Measurements from ENCODE around the gene STRADA. TPM values are rescaled to one million over a fixed set of nuclear protein-coding genes. Genes with fewer than 3 reads are reported as not detected.

The STRADA gene
- total RNA-seq, 1 donor from 2014 or later, result 3.2 TPM

DNA sequence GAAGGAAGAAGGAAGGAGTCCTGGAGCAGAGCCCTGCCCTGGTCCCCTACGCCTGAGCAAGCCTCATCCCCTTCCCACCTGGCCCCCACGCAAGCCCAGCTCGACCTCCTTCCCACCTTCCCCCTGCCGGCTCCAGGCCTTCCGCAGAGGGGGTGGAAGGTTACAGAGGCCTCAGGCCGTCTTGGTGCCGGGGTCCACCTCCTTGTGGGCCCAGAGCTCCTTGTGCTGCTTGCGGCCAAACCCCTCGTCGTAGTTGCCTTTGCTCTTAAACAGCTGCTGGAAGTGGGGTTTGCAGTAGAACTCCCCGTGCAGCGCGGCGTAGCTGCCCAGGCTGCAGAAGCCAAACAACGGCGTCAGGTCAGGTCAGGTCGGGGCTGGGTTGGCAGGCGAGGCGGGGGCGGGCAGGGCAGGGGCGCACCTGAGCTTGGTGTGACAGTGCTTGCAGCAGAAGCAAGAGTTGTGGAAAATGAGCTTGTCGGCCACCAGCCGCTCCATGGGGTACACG lies 43.2 kb downstream of the STRADA start:
- Histone ChIP-seq H3K9me3 (no peaks in the 10 kb centered on the region), H3K27ac (peak overlapping the region; percentile 54 to 80), H3K4me3 (peak overlapping the region; percentile 63 to 73), H3K27me3 (no peaks in the 10 kb centered on the region), H3K4me1 (peaks cover 6 to 9% of the 10 kb centered on the region in 2 donors), H3K36me3 (peaks cover 17 to 19% of the 10 kb centered on the region in 2 donors)
- TF ChIP-seq, protein P1, sequence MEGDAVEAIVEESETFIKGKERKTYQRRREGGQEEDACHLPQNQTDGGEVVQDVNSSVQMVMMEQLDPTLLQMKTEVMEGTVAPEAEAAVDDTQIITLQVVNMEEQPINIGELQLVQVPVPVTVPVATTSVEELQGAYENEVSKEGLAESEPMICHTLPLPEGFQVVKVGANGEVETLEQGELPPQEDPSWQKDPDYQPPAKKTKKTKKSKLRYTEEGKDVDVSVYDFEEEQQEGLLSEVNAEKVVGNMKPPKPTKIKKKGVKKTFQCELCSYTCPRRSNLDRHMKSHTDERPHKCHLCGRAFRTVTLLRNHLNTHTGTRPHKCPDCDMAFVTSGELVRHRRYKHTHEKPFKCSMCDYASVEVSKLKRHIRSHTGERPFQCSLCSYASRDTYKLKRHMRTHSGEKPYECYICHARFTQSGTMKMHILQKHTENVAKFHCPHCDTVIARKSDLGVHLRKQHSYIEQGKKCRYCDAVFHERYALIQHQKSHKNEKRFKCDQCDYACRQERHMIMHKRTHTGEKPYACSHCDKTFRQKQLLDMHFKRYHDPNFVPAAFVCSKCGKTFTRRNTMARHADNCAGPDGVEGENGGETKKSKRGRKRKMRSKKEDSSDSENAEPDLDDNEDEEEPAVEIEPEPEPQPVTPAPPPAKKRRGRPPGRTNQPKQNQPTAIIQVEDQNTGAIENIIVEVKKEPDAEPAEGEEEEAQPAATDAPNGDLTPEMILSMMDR (IDR thresholded peaks at IDR 0.05), result no peak
- intact Hi-C loops (cut with DNase I), result loop anchor here (2.0 kb wide), 1 partner anchor 76 kb away; the partner anchor contains the start of gene MAP3K3
- DNase-seq (ENCODE audit: low spot score in 2 of 2), result no peak

DNA sequence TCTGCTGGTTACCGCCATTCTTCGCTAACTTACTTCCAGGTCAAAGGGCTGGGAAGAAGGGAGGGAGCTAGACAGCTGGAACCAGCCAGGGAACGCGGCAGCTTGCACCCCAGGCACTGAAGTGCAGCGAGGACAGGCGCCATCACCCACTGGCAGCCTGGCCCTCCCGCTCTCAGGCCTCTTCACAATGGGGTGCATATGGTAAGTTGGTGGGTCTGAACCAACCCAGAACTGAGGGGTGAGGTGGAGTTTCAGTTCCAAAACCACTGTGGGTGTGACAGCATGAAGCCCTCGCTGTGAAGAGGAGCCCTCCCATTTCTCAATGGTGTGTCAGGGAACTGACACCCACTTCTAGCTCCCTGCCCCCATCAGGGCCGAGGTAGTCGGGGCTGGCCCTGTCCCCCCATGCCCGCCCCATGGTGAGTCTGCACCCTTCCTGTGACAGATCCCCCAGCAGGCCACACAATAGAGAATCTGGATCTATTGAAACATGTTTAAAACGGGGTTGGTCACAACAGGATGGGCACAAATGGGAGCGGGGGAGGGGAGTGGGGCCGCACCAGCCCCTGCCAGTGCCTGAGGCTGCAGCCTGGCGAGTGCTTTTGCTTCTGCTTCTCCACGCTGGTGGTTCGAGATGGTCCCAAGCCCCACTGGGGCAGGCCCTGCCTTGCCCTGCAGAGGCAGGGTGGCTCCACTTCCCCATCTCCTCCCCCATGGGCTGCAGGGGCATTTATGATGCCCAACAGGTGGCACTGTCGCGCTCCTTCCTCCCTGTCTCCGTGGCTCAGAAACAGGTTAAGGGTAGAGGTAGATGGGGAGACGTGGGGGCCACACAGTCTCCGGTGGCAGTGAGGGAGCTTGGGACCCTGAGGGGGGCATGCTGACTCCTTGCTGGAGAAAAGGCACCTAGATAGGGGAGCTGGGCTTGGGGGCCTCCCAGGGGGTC lies 44.0 kb downstream of the STRADA start:
- peak overlapping the region; percentile 54 to 80 for H3K27ac ChIP-seq
- peak in 1 of 2 donors; percentile 76 for DNase-seq (ENCODE audit: low spot score in 2 of 2)
- TF ChIP-seq, protein P1 (IDR thresholded peaks at IDR 0.05), result peak in 2 of 3 experiments; percentile 45
- intact Hi-C loops (cut with DNase I), result loop anchor here (2.0 kb wide), 2 partner anchors 21 to 75 kb away; partner anchors contain the start of gene MAP3K3
- no peaks in the 10 kb centered on the region for H3K27me3 ChIP-seq
- H3K36me3 ChIP-seq, result peaks cover 20 to 25% of the 10 kb centered on the region in 2 donors
- H3K9me3 ChIP-seq, result no peaks in the 10 kb centered on the region
- peaks cover 6 to 9% of the 10 kb centered on the region in 2 donors for H3K4me1 ChIP-seq
- H3K4me3 ChIP-seq, result peak overlapping the region in 1 of 2 donors; percentile 73

DNA sequence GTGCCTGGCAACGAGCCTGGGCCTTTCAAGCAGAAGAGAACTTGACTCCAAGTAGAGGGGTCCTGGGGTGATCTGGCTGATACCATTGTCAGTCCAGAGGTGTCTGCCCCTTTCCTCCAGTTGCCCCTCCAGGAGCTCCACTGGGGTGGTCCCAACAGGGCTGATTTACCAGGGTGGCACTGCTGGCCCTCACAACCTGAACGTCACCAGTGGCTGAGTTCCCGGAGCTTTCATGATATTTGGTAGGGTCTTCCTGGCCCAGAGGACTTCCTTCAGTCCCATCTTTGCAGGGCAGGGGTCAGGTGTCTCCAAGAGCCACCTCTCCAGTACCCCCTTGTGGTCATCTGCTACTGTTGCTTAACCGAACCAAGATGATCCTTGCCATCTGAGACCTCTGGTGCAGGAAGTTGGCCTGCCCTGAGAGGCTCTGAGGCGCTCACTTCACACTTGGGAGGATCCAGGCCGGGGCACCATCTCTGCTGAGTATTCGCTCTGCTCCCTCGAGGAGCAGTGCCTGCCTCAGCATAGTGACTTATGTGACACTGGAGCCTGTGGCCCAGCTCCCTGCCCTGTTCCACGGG lies 45.1 kb downstream of the STRADA start:
- DNase-seq (ENCODE audit: low spot score in 2 of 2), result no peak
- Histone ChIP-seq H3K4me1 (peaks cover 6 to 7% of the 10 kb centered on the region in 2 donors), H3K4me3 (no peak overlapping the region), H3K27ac (peak overlapping the region; percentile 32 to 40), H3K27me3 (no peaks in the 10 kb centered on the region), H3K36me3 (peaks cover 32 to 35% of the 10 kb centered on the region in 2 donors), H3K9me3 (no peaks in the 10 kb centered on the region)
- TF ChIP-seq, protein P1 (IDR thresholded peaks at IDR 0.05), result peak in 1 of 3 experiments; percentile 34
- intact Hi-C loops (cut with DNase I), result loop anchor here (2.0 kb wide), 1 partner anchor 20 kb away; no protein-coding TSS in a partner anchor

DNA sequence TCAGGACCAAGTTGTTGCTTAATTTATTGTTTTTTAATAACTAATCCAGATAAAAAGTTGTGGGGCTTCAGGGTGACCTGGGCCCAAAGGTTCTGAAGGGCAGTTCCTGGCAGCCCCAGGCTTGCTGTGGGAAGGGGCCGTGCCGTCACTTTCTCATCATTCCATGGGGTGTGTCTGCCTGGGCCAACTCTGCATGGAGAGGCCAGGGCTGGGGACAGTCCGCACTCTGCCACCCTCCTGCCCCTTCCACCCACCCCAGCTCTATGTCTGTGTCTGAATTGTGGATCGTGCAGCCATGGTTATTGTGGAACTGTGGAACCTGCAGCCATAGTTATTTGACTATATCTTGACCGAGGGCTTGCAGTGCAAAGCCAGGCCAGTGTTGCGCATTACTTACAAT lies 45.7 kb downstream of the STRADA start:
- no peak overlapping the region for H3K27ac ChIP-seq
- TF ChIP-seq, protein P1 (IDR thresholded peaks at IDR 0.05), result no peak
- H3K36me3 ChIP-seq, result peaks cover 37 to 41% of the 10 kb centered on the region in 2 donors
- no peak overlapping the region for H3K4me3 ChIP-seq
- no peak for DNase-seq (ENCODE audit: low spot score in 2 of 2)
- no peaks in the 10 kb centered on the region for H3K27me3 ChIP-seq
- H3K9me3 ChIP-seq, result no peaks in the 10 kb centered on the region
- peaks cover 2 to 4% of the 10 kb centered on the region in 2 donors for H3K4me1 ChIP-seq
- intact Hi-C loops (cut with DNase I), result loop anchor here (2.0 kb wide), 1 partner anchor 19 kb away; no protein-coding TSS in a partner anchor

DNA sequence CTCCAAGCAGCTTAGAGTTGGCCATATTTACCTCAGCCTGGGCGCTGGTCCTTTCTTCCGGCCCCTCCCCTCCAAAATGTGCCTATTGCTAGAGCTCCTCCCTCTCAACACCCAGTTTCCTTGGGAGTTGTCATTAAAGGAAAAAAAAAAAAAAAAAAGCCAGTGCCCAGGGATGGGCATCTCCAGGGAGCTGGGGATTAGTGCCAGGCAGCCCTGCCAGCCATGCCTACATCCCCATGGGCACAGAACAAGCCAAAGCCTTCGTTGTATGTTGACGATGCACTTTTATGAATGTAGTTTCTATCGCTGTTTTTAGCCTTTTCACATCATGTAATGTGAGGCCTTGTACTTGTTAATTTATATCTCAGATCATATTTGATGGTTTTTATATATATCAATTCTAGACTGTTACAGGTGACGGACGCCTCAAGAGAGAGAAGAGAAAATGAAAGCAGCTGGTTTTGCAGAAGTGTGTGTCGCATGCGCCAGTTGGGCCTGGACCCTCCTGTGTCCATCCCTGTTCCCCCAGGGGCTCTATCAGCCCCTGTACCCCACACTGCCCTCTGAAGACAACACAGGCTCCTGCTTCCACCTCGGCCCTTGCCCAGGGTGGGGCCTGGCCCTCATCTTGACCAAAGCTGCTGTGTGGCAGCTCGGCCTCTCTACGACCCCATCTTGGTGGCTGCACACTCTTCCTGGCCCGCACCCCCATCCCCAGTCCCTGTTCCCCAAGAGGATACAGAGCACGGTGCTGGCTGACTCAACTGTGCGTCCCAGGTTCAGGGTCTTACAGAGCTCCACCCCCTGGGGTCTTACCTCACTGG lies 46.4 kb downstream of the STRADA start:
- Histone ChIP-seq H3K4me1 (peaks cover 0 to 4% of the 10 kb centered on the region in 2 donors), H3K4me3 (no peak overlapping the region), H3K27ac (peak overlapping the region; percentile 11 to 42), H3K27me3 (no peaks in the 10 kb centered on the region), H3K36me3 (peaks cover 45 to 49% of the 10 kb centered on the region in 2 donors), H3K9me3 (no peaks in the 10 kb centered on the region)
- TF ChIP-seq, protein P1 (IDR thresholded peaks at IDR 0.05), result no peak
- intact Hi-C loops (cut with DNase I), result no loop called here
- DNase-seq (ENCODE audit: low spot score in 2 of 2), result no peak

Data from ascending aorta (tissue), 2 donors.